ENCODE data around the gene UTS2R. TPM values are rescaled to one million over a fixed set of nuclear protein-coding genes. Genes with fewer than 3 reads are reported as not detected.
A peak's percentile ranks its signal among the peaks of the same experiment; 100 is the strongest.

UTS2R gene
- under 1 TPM in 1 of 2 donors, not detected in 1; 0.18 TPM for total RNA-seq

- Mint-ChIP-seq H3K27ac (no peak within 1 kb of the TSS), H3K9me3 (no peaks in the 10 kb centered on the region), H3K36me3 (no peaks in the 10 kb centered on the region)
- ATAC-seq = no peak
- no peak for DNase-seq (ENCODE audit: low spot score in 2 of 2)
Measured at GRCh38 chr17:82371333-82372248, at the start of gene UTS2R. Gene UTS2R, plus strand, starts transcription at chr17:82371765. Its CDS starts 2,560 bp downstream, at chr17:82374325.

GRCh38 chr17:82321947-82322466 lies 49.6 kb upstream of the UTS2R start:
- Mint-ChIP-seq H3K36me3 (peaks cover 5 to 16% of the 10 kb centered on the region in 2 donors), H3K27ac (peak overlapping the region in 1 of 2 donors; percentile 94), H3K9me3 (no peaks in the 10 kb centered on the region)
- ATAC-seq = no peak
- DNase-seq (ENCODE audit: low spot score in 2 of 2) = no peak

GRCh38 chr17:82322526-82323453 lies 48.8 kb upstream of the UTS2R start:
- DNase-seq (ENCODE audit: low spot score in 2 of 2) (no peak), ATAC-seq (no peak)
- H3K36me3 Mint-ChIP-seq = peaks cover 0 to 16% of the 10 kb centered on the region in 2 donors
- no peaks in the 10 kb centered on the region for H3K9me3 Mint-ChIP-seq
- H3K27ac Mint-ChIP-seq = peak overlapping the region; percentile 81 to 94

- ATAC-seq (no peak), DNase-seq (ENCODE audit: low spot score in 2 of 2) (no peak)
- Mint-ChIP-seq H3K36me3 (peaks cover 0 to 16% of the 10 kb centered on the region in 2 donors), H3K9me3 (no peaks in the 10 kb centered on the region), H3K27ac (peak overlapping the region; percentile 81 to 87)
Measured at GRCh38 chr17:82323514-82324234, 47.9 kb upstream of the UTS2R start.

- no peaks in the 10 kb centered on the region for H3K9me3 Mint-ChIP-seq
- H3K36me3 Mint-ChIP-seq = peaks cover 0 to 16% of the 10 kb centered on the region in 2 donors
- no peak for DNase-seq (ENCODE audit: low spot score in 2 of 2)
- peak overlapping the region; percentile 77 to 81 for H3K27ac Mint-ChIP-seq
- ATAC-seq = peak in 1 of 2 donors; percentile 6
Measured at GRCh38 chr17:82324566-82325285, 46.8 kb upstream of the UTS2R start.

- H3K36me3 Mint-ChIP-seq = peaks cover 0 to 16% of the 10 kb centered on the region in 2 donors
- no peaks in the 10 kb centered on the region for H3K9me3 Mint-ChIP-seq
- DNase-seq (ENCODE audit: low spot score in 2 of 2) (no peak), ATAC-seq (no peak)
- H3K27ac Mint-ChIP-seq = peak overlapping the region in 1 of 2 donors; percentile 52
Measured at GRCh38 chr17:82325286-82326180, 46.0 kb upstream of the UTS2R start.

- Mint-ChIP-seq H3K9me3 (no peaks in the 10 kb centered on the region), H3K27ac (no peak overlapping the region)
Measured at GRCh38 chr17:82327289-82327688, 44.3 kb upstream of the UTS2R start.

GRCh38 chr17:82327757-82328140 lies 43.8 kb upstream of the UTS2R start:
- peaks cover 0 to 5% of the 10 kb centered on the region in 2 donors for H3K36me3 Mint-ChIP-seq
- no peaks in the 10 kb centered on the region for H3K9me3 Mint-ChIP-seq
- no peak overlapping the region for H3K27ac Mint-ChIP-seq
- ATAC-seq (no peak), DNase-seq (ENCODE audit: low spot score in 2 of 2) (no peak)

More at GRCh38 chr17:82327289-82327688, 44.3 kb upstream of the UTS2R start:
- H3K36me3 Mint-ChIP-seq = peaks cover 0 to 5% of the 10 kb centered on the region in 2 donors
- DNase-seq (ENCODE audit: low spot score in 2 of 2) = no peak
- no peak for ATAC-seq

- peaks cover 0 to 5% of the 10 kb centered on the region in 2 donors for H3K36me3 Mint-ChIP-seq
- no peak for ATAC-seq
- H3K27ac Mint-ChIP-seq = no peak overlapping the region
- H3K9me3 Mint-ChIP-seq = no peaks in the 10 kb centered on the region
- DNase-seq (ENCODE audit: low spot score in 2 of 2) = no peak
Measured at GRCh38 chr17:82328141-82328993, 43.2 kb upstream of the UTS2R start.

GRCh38 chr17:82328994-82329507 lies 42.5 kb upstream of the UTS2R start:
- DNase-seq (ENCODE audit: low spot score in 2 of 2) (no peak), ATAC-seq (no peak)
- H3K9me3 Mint-ChIP-seq = no peaks in the 10 kb centered on the region
- no peak overlapping the region for H3K27ac Mint-ChIP-seq
- peaks cover 0 to 5% of the 10 kb centered on the region in 2 donors for H3K36me3 Mint-ChIP-seq

- DNase-seq (ENCODE audit: low spot score in 2 of 2) = no peak
- ATAC-seq = no peak
- Mint-ChIP-seq H3K9me3 (no peaks in the 10 kb centered on the region), H3K27ac (no peak overlapping the region), H3K36me3 (peaks cover 0 to under 1% of the 10 kb centered on the region in 2 donors)
Measured at GRCh38 chr17:82329683-82330321, 41.8 kb upstream of the UTS2R start.

GRCh38 chr17:82330322-82331239 lies 41.0 kb upstream of the UTS2R start:
- Mint-ChIP-seq H3K36me3 (no peaks in the 10 kb centered on the region), H3K27ac (no peak overlapping the region), H3K9me3 (no peaks in the 10 kb centered on the region)
- DNase-seq (ENCODE audit: low spot score in 2 of 2) (no peak), ATAC-seq (no peak)

Measured in activated naive CD4-positive, alpha-beta T cell treated with anti-CD3 and anti-CD28 coated beads, Interleukin-2, amount 50 U/mL, for 72 hours (primary cell).